ENCODE data around the gene STK32A.

Gene STK32A

GRCh38 chr5:147223948-147224791, 10.7 kb upstream of the STK32A start:
- no peak overlapping the region for H3K4me2 ChIP-seq (ENCODE audit: low read depth, low read length, poor library complexity, severe bottlenecking)
- no peak overlapping the region for H3K4me3 ChIP-seq (ENCODE audit: low read length, poor library complexity, severe bottlenecking)
- no peaks in the 10 kb centered on the region for H4K20me1 ChIP-seq (ENCODE audit: insufficient read depth, low read length, poor library complexity, severe bottlenecking)
- no peaks in the 10 kb centered on the region for H3K9me3 ChIP-seq (ENCODE audit: insufficient read depth, low read depth, low read length)
- no peak overlapping the region for H3K9ac ChIP-seq (ENCODE audit: low read depth, low read length, poor library complexity, severe bottlenecking)
- H3K36me3 ChIP-seq (ENCODE audit: insufficient read depth, low read length), result no peaks in the 10 kb centered on the region
- no peak overlapping the region for H2AFZ ChIP-seq (ENCODE audit: low read length)
- no peak for TF ChIP-seq EZH2phosphoT487 (IDR thresholded peaks at IDR 0.05; ENCODE audit: borderline replicate concordance)
- peak; percentile 62 for TF ChIP-seq CTCF (conservative IDR thresholded peaks at IDR 0.05; ENCODE audit: low read length)
- no peaks in the 10 kb centered on the region for H3F3A ChIP-seq (ENCODE audit: low read depth)
- H3K79me2 ChIP-seq (ENCODE audit: insufficient read depth, low read length), result no peaks in the 10 kb centered on the region
- H3K9me2 ChIP-seq (replicated peaks; ENCODE audit: low read depth, low read length), result no peaks in the 10 kb centered on the region
- H3K27me3 ChIP-seq (ENCODE audit: insufficient read depth, low read length, poor library complexity, severe bottlenecking), result no peaks in the 10 kb centered on the region
- no peaks in the 10 kb centered on the region for H3K4me1 ChIP-seq (ENCODE audit: insufficient read depth, low read length, poor library complexity, severe bottlenecking)

GRCh38 chr5:147225938-147226337, 8.9 kb upstream of the STK32A start:
- H3K27me3 ChIP-seq (ENCODE audit: insufficient read depth, low read length, poor library complexity, severe bottlenecking), result no peaks in the 10 kb centered on the region
- H4K20me1 ChIP-seq (ENCODE audit: insufficient read depth, low read length, poor library complexity, severe bottlenecking), result no peaks in the 10 kb centered on the region
- TF ChIP-seq CTCF (conservative IDR thresholded peaks at IDR 0.05; ENCODE audit: low read length) (no peak), EZH2phosphoT487 (IDR thresholded peaks at IDR 0.05; ENCODE audit: borderline replicate concordance) (no peak)
- H3K9me3 ChIP-seq (ENCODE audit: insufficient read depth, low read depth, low read length), result no peaks in the 10 kb centered on the region
- no peaks in the 10 kb centered on the region for H3K36me3 ChIP-seq (ENCODE audit: insufficient read depth, low read length)
- no peaks in the 10 kb centered on the region for H3K4me1 ChIP-seq (ENCODE audit: insufficient read depth, low read length, poor library complexity, severe bottlenecking)
- no peaks in the 10 kb centered on the region for H3K9me2 ChIP-seq (replicated peaks; ENCODE audit: low read depth, low read length)
- no peak overlapping the region for H3K4me3 ChIP-seq (ENCODE audit: low read length, poor library complexity, severe bottlenecking)
- H3K9ac ChIP-seq (ENCODE audit: low read depth, low read length, poor library complexity, severe bottlenecking), result no peak overlapping the region
- no peak overlapping the region for H2AFZ ChIP-seq (ENCODE audit: low read length)
- H3K4me2 ChIP-seq (ENCODE audit: low read depth, low read length, poor library complexity, severe bottlenecking), result no peak overlapping the region
- no peaks in the 10 kb centered on the region for H3F3A ChIP-seq (ENCODE audit: low read depth)
- H3K79me2 ChIP-seq (ENCODE audit: insufficient read depth, low read length), result no peaks in the 10 kb centered on the region

GRCh38 chr5:147226512-147226911, 8.3 kb upstream of the STK32A start:
- H3K27me3 ChIP-seq (ENCODE audit: insufficient read depth, low read length, poor library complexity, severe bottlenecking), result no peaks in the 10 kb centered on the region
- no peak overlapping the region for H3K4me3 ChIP-seq (ENCODE audit: low read length, poor library complexity, severe bottlenecking)
- H3K4me1 ChIP-seq (ENCODE audit: insufficient read depth, low read length, poor library complexity, severe bottlenecking), result no peaks in the 10 kb centered on the region
- no peaks in the 10 kb centered on the region for H3F3A ChIP-seq (ENCODE audit: low read depth)
- no peak overlapping the region for H3K9ac ChIP-seq (ENCODE audit: low read depth, low read length, poor library complexity, severe bottlenecking)
- no peaks in the 10 kb centered on the region for H3K9me3 ChIP-seq (ENCODE audit: insufficient read depth, low read depth, low read length)
- H3K36me3 ChIP-seq (ENCODE audit: insufficient read depth, low read length), result no peaks in the 10 kb centered on the region
- H2AFZ ChIP-seq (ENCODE audit: low read length), result no peak overlapping the region
- no peaks in the 10 kb centered on the region for H3K9me2 ChIP-seq (replicated peaks; ENCODE audit: low read depth, low read length)
- no peak overlapping the region for H3K4me2 ChIP-seq (ENCODE audit: low read depth, low read length, poor library complexity, severe bottlenecking)
- H4K20me1 ChIP-seq (ENCODE audit: insufficient read depth, low read length, poor library complexity, severe bottlenecking), result no peaks in the 10 kb centered on the region
- H3K79me2 ChIP-seq (ENCODE audit: insufficient read depth, low read length), result no peaks in the 10 kb centered on the region
- TF ChIP-seq EZH2phosphoT487 (IDR thresholded peaks at IDR 0.05; ENCODE audit: borderline replicate concordance) (no peak), CTCF (conservative IDR thresholded peaks at IDR 0.05; ENCODE audit: low read length) (no peak)

Measured in Loucy (cell line).